GM12878 (cell line): ENCODE data around the gene TRIM47. TPM values are rescaled to one million over a fixed set of nuclear protein-coding genes. Genes with fewer than 3 reads are reported as not detected.

Experiments used
- ATAC-seq: fragments of 200-7000 bp; cut with Tn5 transposase; 3 replicates; pipeline ENCODE4 v1.9.1; 2020; ENCODE audit warnings: mild to moderate bottlenecking, moderate library complexity
- BruUV-seq: library from RNA; stranded (reverse); fragments of 400-500 nt; replicated peaks from 2 replicates; lab custom pipeline; 2021; lab: Mats Ljungman, UMichigan
- CTCF ChIA-PET: fragments of 300-600 bp; sonication (Branson Sonifier 250); formaldehyde crosslinking; extraction: SDS; loops from one replicate; lab custom pipeline; 2021; ENCODE audit warnings: inconsistent platforms; lab: Yijun Ruan, JAX
- POLR2A ChIA-PET: fragments of 350-600 bp; formaldehyde crosslinking; extraction: SDS; loops from one replicate; lab custom pipeline; 2021; ENCODE audit warnings: inconsistent platforms; lab: Charles Lee
- RAD21 ChIA-PET: fragments of 300-600 bp; sonication (Branson Sonifier 250); formaldehyde crosslinking; loops from one replicate; lab custom pipeline; 2023; ENCODE audit warnings: antibody characterized with exemption; ENCODE audit not compliant: unreplicated experiment; lab: Charles Lee
- SMC1A ChIA-PET: fragments of 300-600 bp; sonication (Branson Sonifier 250); formaldehyde crosslinking; loops from one replicate; lab custom pipeline; 2023; ENCODE audit not compliant: unreplicated experiment, uncharacterized antibody; lab: Charles Lee
- DNase-seq: peaks from one replicate; pipeline ENCODE4 v3.0.0-alpha.2; 2011; ENCODE audit warnings: low read depth, low spot score
- FAIRE-seq: peaks from 3 replicates; lab custom pipeline; 2011; peaks lifted over from hg19 to GRCh38; lab: Jason Lieb, UNC
- H2AFZ ChIP-seq: 2 replicates; pipeline ENCODE4 v1.6.0; 2011; ENCODE audit warnings: low read depth, low read length, control low read depth; ENCODE audit not compliant: control insufficient read depth
- H3K27ac ChIP-seq: 2 replicates; pipeline ENCODE4 v1.5.1; 2011; ENCODE audit warnings: control low read depth; ENCODE audit not compliant: control insufficient read depth, insufficient read depth
- H3K27me3 ChIP-seq, 2 experiments: replicated peaks in 1 of 2; 2 replicates each; pipeline versions ENCODE4 v1.6.0 to v1.6.1; 2011; ENCODE audit warnings: low read length in 1 of 2; ENCODE audit not compliant: control insufficient read depth in 2 of 2, insufficient read depth in 2 of 2
- H3K36me3 ChIP-seq, 2 experiments: 2 replicates each; pipeline ENCODE4 v1.5.1; 2011; ENCODE audit warnings: low read length in 1 of 2; ENCODE audit not compliant: control insufficient read depth in 2 of 2, insufficient read depth in 2 of 2
- H3K4me1 ChIP-seq: 2 replicates; pipeline ENCODE4 v1.6.1; 2011; ENCODE audit warnings: mild to moderate bottlenecking, low read length, moderate library complexity, mixed read lengths; ENCODE audit not compliant: control insufficient read depth, insufficient read depth
- H3K4me2 ChIP-seq: 2 replicates; pipeline ENCODE4 v1.6.0; 2011; ENCODE audit warnings: control low read depth; ENCODE audit not compliant: control insufficient read depth, insufficient read depth
- H3K4me3 ChIP-seq: fragments of 200-600 bp; sonication (generic); 2 replicates; pipeline ENCODE4 v1.5.1; 2016
- H3K79me2 ChIP-seq: 2 replicates; pipeline ENCODE4 v1.6.0; 2011; ENCODE audit warnings: low read length; ENCODE audit not compliant: control insufficient read depth, insufficient read depth
- H3K9ac ChIP-seq: 2 replicates; pipeline ENCODE4 v1.8.0; 2011; ENCODE audit warnings: low read length, control low read depth, mixed read lengths; ENCODE audit not compliant: control insufficient read depth, insufficient read depth
- H3K9me3 ChIP-seq: replicated peaks from 3 replicates; pipeline ENCODE4 v1.5.1; 2011; ENCODE audit warnings: mild to moderate bottlenecking, low read length; ENCODE audit not compliant: control insufficient read depth, insufficient read depth
- H4K20me1 ChIP-seq: 2 replicates; pipeline ENCODE4 v1.6.0; 2011; ENCODE audit not compliant: control insufficient read depth, insufficient read depth
- CBX5 ChIP-seq: sonication (generic); IDR thresholded peaks from 2 replicates; pipeline ENCODE4 v1.6.1; 2016; ENCODE audit warnings: low read depth, moderate library complexity, mild to moderate bottlenecking, inconsistent platforms
- E2F4 ChIP-seq: IDR thresholded peaks from 2 replicates; pipeline ENCODE4 v1.6.1; 2012; ENCODE audit warnings: low read depth, low read length, improper control_type of control experiment
- FOS ChIP-seq: IDR thresholded peaks from 3 replicates; pipeline ENCODE4 v1.6.1; 2011; ENCODE audit warnings: borderline replicate concordance; ENCODE audit not compliant: insufficient read length; ENCODE audit errors: extremely low read depth
- NR2F1 ChIP-seq: fragments of 450-650 bp; conservative IDR thresholded peaks from 2 replicates; pipeline ENCODE4 v1.6.1; 2017; ENCODE audit warnings: mild to moderate bottlenecking
- SUPT20H ChIP-seq: IDR thresholded peaks from 2 replicates; pipeline ENCODE4 v1.6.1; 2011; ENCODE audit warnings: low read depth, mild to moderate bottlenecking, low read length, moderate library complexity, borderline replicate concordance; ENCODE audit not compliant: control insufficient read depth
- WGBS: methylation state at CpG from one replicate; pipeline ENCODE4 v1.1.6; 2016; ENCODE audit warnings: low lambda C conversion rate; ENCODE audit not compliant: insufficient replicate concordance, insufficient coverage; ENCODE audit errors: missing lambda C conversion rate; 5-methylcytosine and 5-hydroxymethylcytosine counted together
- in situ Hi-C: fragments of 300-500 bp; cut with MboI; formaldehyde crosslinking; loops from 9 replicates; pipeline ENCODE4 v1.14.3; 2018; ENCODE audit warnings: mixed read lengths
- intact Hi-C: fragments of 100-400 bp; cut with micrococcal nuclease; formaldehyde crosslinking; loops from one replicate; pipeline ENCODE4 v1.14.2; 2022; ENCODE audit not compliant: unreplicated experiment
- polyA plus RNA-seq, 11 experiments: library from polyadenylated mRNA; depleted of rRNA in 4 of 11; unstranded in 6 of 11; stranded (reverse) in 5 of 11; fragments of >200 nt; fragmentation: Nextera tagmentation in 4 of 11; fragmentation: Illumina TruSeq in 1 of 11; extraction: Ambion mirVana in 4 of 11; extraction: Trizol in 1 of 11; gene quantifications; 1 replicate in 1 of 11; 2 replicates in 10 of 11; pipeline versions ENCODE4 v1.2.1 to v1.2.3, GENCODE V29; 2011 to 2016; ENCODE audit warnings: inconsistent platforms in 2 of 11, missing spikeins in 2 of 11, low read depth in 1 of 11
- total RNA-seq, 4 experiments: library from RNA; depleted of rRNA in 3 of 4; stranded (reverse); fragments of >200 nt in 3 of 4; fragmentation: Illumina TruSeq in 1 of 4; extraction: Trizol in 1 of 4; gene quantifications; 2 replicates each; pipeline versions ENCODE4 v1.2.1 to v1.2.3, GENCODE V29; 2013 to 2021

Gene TRIM47
- total and polyA plus RNA-seq, 10 of the 15 experiments (the other 5 are each of a cell fraction or from before 2014, with no cell fraction given): 0.35 to 9.7 (median 5.3) TPM

- ATAC-seq (no peak), FAIRE-seq (no peak)
- BruUV-seq: no TSS peak
- no peak overlapping the region for H3K4me2 ChIP-seq
- SMC1A ChIA-PET: no interaction called here
- H3K4me3 ChIP-seq: no peak overlapping the region
- H3K36me3 ChIP-seq: no peaks in the 10 kb centered on the region
- H3K9ac ChIP-seq: no peak overlapping the region
- TF ChIP-seq E2F4 (no peak), NR2F1 (no peak), FOS (no peak)
- TF ChIP-seq, all 136 proteins: peak for 0
- Histone ChIP-seq H4K20me1 (no peaks in the 10 kb centered on the region), H3K79me2 (no peaks in the 10 kb centered on the region), H3K27me3 (no peaks in the 10 kb centered on the region), H3K4me1 (no peaks in the 10 kb centered on the region), H2AFZ (no peak overlapping the region), H3K9me3 (no peaks in the 10 kb centered on the region), H3K27ac (no peak overlapping the region)
- CTCF ChIA-PET: interaction anchor here (0.8 to 1.1 kb wide), 3 partner anchors 10 to 169 kb away, joined by 3 to 4 read pairs (median 4); no protein-coding TSS in a partner anchor
- WGBS: 82% methylated on average over 22 of the region's 23 CpGs
- no peak for DNase-seq
- POLR2A ChIA-PET: no interaction called here
- RAD21 ChIA-PET: no interaction called here
- intact Hi-C loops: no loop called here
- in situ Hi-C loops: no loop called here
These were observed 38.9 kb upstream of the TRIM47 start for GRCh38 chr17:75917141-75917916.

- no TSS peak for BruUV-seq
- H4K20me1 ChIP-seq: no peaks in the 10 kb centered on the region
- POLR2A ChIA-PET: interaction anchor here (0.6 kb wide), 1 partner anchor 480 kb away, joined by 5 read pairs; no protein-coding TSS in a partner anchor
- SMC1A ChIA-PET: no interaction called here
- TF ChIP-seq CBX5 (no peak), SUPT20H (no peak)
- intact Hi-C loops: no loop called here
- H3K9me3 ChIP-seq: no peaks in the 10 kb centered on the region
- no peak for FAIRE-seq
- H3K79me2 ChIP-seq: no peaks in the 10 kb centered on the region
- in situ Hi-C loops: no loop called here
- ATAC-seq: no peak
- H2AFZ ChIP-seq: no peak overlapping the region
- H3K36me3 ChIP-seq: no peaks in the 10 kb centered on the region
- RAD21 ChIA-PET: no interaction called here
- H3K4me1 ChIP-seq: no peaks in the 10 kb centered on the region
- CTCF ChIA-PET: interaction anchor here (0.8 to 1.3 kb wide), 3 partner anchors 10 to 99 kb away, joined by 3 to 6 read pairs (median 3); partner anchors contain the start of gene MRPL38
- DNase-seq: no peak
- no peak overlapping the region for H3K4me3 ChIP-seq
- H3K4me2 ChIP-seq: no peak overlapping the region
- 92% methylated on average over 8 of the region's 8 CpGs for WGBS
- H3K27ac ChIP-seq: no peak overlapping the region
- no peak overlapping the region for H3K9ac ChIP-seq
- no peaks in the 10 kb centered on the region for H3K27me3 ChIP-seq
These were observed 36.9 kb upstream of the TRIM47 start for GRCh38 chr17:75915268-75915667.
